Stimulated activated CD8-positive, alpha-beta memory T cell treated with anti-CD3 and anti-CD28 coated beads, Interleukin-15, amount 100 ng/mL, for 48 hours (primary cell): ENCODE results near the gene RGS16.

Experiments
- DNase-seq, 2 donors: peaks; one replicate each; pipeline ENCODE4 v3.0.0-alpha.2; 2020; ENCODE audit warnings: low read depth in 2 of 2

Gene RGS16

DNA sequence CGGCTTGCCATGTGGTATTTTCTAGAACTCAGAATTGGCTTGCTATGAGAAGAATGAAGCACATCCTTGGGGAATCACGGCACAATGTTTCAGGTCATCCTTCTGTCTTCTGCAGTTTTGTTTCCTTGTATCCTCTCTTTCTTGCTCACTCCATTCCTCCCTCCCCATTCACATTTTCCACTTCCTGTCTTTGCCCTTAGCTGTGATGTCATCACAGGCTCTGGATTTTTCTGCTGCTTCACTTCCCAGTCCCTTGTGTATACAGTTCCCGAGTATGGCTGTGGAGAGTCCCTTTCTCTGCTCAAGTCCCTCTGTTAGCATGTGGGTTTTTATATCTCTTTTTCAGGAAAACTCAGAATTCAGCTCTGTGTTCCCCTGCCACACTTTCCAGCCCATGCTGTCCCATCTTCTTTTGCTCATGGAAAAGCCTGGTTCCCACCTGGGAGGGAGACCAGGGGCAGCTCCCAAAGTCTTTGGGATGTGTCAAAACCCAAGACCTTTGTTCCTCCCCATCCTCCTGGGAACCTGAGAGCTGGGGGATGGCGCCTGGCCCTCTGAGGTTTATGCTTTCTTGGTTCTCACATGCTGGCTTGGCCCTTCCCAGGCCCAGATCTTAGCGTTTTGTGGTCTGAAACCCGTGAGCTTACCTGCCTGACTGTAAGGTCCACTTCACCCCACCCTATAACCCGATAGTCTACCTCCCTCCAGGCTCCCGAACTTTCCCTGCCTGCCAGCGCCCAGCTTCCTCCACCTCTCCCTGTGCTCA lies 4.8 kb upstream of the RGS16 start:
- DNase-seq, result no peak

DNA sequence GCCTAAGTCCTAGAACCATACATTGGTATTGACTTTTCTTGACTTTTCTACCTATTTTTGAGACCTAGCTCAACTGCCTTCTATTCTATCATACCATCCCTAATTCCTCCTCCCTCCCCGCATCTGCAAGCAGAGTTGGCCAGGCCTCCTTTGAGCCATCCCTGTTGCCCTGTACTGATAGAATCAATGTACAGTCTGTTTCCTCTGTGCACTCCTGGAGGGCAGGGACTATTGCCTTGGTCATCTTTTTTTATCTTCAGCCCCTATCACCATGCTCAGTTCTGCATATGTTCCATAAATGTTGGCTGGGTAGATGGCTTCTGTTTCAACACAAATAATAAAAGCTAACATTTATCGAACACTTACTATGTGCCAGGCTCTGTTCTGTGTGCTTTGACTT lies 4.0 kb upstream of the RGS16 start:
- DNase-seq, result no peak

DNA sequence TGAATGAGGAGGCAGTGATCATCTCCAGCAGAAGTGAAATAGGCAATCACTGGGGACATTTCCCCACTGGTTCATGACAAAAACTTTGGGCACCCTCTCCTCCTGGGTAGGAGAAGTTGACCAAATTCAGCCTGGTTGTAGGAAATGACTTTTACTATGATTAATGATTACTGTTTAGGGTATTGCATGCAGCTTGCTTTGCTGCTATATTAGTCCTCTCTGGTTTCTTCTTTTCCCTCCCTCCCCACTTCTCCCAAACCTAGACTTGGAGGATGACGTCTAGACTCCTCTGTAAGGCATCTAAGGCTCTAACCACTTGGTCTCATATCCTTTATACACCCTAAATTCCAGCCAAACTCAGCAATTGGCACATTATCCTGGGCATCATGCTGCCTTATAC lies 3.4 kb upstream of the RGS16 start:
- DNase-seq, result no peak

DNA sequence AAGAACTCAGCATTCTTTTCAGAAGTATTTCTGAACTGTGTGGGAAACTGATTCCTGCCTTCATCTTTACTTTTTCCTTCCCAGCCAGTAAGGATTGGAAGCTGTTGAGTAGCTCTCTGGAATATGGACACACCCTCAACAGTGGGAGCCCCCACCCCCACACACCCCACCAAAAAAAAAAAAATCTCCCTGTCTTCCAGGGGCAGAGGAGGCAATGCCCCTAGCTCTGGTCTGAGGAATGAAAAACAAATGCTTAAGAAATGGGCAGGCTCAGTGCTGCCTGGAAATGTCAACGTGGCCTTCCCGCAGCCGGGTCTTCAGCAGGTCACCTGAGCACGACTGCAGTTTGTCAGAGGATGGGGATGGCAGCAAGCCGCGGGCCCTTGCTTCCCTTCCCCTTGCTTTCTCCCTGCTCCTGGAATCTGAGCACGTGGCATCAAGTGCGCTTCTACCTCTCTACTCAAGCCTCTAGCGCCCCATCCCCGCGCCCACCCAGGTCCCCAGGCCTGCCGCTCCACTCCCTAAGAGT lies 479 bp downstream of the RGS16 start:
- DNase-seq, result no peak

DNA sequence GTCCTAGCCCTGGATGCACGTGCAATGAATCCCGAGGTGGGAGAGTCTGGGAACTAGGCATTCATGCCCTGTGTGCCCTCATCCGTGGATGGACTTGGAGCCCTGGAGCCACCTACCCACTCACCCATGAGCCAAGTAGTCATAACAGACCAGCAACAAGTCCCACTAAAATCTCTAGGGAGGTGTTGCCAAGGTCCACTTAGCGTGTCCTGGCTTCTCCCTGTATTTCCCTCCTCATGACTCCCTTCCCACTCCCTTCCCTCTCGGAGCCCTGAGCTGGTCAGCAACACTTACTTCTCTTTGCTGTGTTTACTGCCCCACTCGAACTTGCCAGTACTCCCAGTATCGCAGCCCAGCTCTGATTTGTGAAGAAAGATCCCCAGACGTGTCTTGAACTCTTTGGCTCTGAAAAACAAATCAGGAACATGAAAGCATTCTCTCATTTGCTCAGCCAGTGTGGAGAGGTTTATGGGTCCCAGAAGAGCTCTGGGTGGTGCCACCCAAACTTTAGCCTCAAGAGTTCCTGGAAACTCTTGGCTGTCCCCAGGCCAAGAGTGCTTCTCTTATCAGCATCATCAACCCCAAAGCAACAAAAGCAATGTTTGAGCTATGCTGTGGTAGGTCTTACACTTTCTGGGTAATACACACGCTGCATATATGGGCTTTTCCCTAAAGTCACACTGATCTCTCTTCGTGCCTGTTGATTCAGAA lies 1.1 kb downstream of the RGS16 start:
- no peak for DNase-seq

DNA sequence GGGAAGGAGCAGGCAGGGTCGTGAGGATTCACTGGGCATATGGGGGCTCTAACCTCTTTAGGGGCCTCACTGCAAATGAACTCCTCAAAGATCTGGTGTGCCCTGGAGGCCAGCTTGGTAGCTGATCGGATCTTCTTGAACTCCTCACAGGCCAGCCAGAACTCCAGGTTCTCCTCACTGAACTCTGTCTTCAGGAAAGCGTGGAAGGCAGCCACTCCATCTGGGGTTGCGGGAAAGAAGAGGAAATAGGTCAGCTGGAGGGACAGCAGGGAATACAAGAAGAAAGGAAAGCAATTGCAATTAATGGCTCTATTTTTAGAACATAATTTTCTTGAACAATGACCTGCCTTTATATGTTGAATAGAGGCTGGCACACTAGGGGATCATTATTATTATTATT lies 2.3 kb downstream of the RGS16 start:
- no peak for DNase-seq

DNA sequence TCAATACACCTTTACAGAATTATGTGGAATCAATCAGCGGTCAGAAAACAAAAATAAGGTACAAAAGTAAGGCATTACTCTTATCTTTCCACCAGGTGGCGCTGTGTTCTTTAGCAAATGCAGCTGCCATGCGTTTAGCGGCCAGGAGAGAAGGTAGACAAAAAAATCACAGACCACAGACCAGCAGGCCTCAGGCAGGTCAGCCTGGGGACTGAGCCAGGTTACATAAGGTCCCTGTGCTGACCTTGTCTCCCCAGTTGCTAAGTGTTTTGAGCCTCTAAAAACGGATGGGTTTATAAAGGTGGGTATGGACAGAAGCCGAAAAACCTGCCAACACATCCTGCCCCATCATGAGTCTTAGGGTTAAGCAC lies 2.8 kb downstream of the RGS16 start:
- peak; percentile 30 to 46 for DNase-seq

DNA sequence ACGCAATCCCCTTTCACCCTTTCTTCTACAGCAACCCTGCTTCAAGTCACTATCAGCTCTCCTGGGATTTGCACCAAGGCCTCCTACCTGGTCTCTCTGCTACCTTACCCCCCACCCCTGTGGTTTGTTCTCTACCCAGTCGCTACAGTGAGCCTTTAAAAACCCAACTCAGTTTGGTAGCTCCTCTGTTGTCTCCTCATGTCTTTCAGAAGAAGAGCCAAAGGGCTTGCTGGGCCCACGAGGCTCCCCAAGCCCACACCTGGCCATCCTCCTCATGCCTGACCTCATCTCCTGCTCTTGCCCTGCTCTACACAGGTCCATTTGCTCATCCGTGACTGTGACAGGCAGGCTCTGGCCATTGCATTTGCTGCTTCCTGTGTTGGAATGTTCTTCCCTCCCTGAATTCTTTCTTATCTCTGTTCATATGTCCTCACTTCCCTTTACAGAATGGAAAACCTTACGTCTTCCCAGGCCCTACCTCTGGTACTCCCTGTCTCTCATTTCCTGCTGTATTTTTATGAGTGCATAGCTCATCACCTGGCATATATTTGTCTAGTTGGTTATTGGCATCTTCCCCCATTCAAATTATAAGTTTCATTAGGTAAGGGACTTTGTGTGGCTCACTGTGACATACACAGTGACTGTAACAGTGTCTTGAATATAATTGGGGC lies 3.3 kb downstream of the RGS16 start:
- DNase-seq, result no peak

DNA sequence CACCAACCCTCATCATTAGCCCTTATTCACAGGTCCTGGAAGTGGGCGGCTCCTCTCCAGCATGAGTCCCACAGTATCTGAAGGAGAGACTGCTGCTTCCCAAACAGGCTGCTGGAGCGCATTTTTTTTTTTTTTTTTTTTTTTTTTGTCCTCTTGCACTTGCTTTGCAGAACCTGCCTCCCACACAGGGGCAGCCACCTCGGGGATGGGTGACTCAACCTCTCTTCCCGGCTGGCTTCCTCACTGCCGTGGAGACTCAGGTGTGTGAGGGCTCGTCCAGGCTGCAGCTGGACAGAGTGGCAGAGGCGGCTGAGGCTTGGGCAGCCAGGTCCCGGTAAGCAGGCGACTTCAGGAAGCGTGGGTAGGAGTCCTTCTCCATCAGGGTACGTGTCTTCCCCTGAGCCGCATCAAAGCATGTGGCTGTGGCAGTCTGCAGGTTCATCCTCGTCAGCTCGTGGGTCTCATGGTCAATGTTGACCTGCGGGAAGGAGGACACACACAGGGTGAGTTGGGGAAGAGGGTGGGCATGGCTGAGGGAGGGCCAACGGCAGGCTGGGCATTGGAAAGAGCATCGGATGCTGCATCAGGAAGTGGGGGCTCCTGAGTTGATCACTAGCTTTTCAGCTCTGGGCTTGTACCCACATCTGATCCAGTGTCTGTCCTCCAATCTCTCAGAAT lies 4.0 kb downstream of the RGS16 start:
- DNase-seq, result no peak

DNA sequence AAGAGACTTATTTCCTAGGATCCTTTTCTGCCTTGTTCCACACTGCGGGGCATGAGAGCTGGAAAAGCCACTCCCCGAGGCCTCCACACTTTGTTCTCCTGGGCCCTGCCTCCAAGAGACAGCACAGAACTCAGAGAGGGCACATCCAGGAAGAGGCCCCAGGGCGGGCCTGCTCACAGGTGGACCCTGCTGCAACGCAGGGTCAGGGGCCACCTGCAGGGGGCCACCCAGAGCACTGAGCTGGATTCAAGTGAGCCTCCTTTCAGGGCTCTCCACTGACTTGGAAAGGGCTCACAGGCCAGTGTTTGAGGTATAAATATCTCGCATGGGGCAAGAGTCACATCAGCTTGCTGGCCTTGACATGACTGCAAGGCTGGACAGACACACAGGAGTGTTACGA lies 4.8 kb downstream of the RGS16 start:
- DNase-seq, result no peak

DNA sequence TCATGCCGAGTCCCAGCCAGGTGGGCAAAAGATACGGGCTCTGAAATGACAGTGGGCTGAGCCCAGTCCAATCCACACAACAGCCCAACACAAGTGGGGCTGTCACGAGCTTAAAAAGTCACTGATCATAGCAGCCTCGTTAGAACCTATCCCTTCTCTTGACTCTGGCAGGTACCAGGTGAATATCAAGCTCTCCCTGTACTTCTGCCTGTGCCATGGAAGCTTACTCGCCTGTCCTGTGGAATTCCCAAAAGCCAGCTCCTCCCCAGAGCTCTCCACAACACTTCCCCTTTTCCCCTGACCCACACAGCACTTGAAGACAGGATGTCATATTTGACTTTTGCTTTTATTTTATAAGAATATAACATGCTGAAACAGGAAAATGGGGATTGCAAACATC lies 5.9 kb downstream of the RGS16 start:
- DNase-seq, result no peak

DNA sequence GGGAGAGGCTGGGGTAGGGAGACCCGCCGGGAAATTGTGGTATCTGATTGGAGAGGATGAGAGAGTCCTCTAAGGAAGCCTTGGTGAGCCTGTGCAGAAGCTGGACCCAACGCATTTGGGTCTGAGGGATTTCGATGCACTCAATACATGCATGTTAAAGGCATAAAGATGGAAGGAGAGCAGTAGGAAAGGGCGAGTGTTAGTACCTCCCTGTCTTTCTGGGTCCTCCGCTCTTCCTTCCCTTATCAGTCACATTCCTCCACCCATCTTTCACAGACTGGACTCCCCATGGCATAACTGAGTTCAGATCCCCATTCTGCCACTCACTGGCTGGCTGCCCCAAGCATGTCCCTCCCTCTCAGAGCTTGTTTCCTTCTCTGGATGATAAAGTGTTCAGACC lies 7.3 kb downstream of the RGS16 start:
- DNase-seq, result no peak

DNA sequence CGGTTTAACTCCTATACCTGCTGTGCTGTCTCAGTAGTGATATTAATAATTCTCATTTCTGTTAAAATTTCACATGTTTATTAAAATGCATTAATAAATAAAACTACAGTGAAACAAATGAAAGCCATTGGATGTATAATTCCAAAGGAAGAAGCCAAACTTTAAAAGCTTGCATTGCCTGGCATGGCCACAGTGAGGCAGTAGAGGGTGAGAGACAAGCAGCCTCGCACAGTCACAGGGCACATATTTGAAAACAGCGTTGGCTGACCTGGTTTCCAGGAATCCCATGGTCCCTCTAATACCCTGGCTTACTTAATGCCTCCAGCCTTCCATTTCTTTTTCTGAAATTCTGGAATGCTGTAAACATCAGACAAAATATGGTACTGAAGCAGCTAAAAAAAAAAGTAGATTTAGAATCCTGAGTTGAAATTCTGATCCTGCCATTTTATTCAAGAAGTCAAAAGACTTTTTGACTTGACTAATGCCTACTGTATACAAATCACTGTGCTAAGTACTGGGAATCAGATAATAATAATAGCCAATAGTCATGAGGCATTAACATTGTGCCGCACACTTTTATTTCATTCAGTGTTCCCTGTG lies 8.4 kb downstream of the RGS16 start:
- DNase-seq, result peak in 1 of 2 donors; percentile 34

DNA sequence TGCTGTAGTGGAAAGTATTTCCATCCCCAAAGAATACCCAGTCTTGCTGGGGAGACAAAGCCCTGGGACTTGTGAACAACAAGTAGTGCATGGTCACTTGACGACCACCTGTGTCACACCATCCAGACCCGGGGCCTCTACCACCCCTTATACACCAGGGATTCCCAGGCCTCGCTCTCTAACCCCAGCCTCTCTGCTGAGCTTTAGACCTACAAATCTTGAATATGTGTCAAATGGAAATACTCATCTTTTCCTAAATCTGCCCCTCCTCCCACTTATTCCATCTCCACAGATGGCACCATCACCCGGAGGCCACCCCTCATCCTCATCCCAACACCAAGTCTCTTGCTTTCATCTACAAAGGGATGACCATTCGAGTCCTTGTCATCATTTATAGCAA lies 14.3 kb downstream of the RGS16 start:
- no peak for DNase-seq

DNA sequence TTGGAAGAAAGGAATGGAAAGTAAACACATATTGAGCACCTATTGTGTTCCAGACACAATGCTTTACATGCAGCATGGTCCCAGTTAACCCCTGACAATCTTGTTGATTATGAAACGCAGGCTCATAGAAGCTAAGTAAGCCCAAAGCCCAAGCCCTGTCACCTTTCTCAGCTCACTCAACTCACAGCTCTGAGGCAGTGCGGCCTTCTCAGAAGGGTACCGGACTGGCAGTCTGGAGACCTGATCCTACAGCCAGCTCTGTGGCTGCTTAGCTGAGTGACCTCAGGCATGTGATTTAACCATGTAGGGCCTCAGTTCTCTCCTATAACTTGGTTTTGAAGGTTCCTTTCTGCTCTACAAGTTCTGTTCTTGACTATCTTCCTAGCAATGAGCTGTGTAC lies 14.7 kb downstream of the RGS16 start:
- no peak for DNase-seq

DNA sequence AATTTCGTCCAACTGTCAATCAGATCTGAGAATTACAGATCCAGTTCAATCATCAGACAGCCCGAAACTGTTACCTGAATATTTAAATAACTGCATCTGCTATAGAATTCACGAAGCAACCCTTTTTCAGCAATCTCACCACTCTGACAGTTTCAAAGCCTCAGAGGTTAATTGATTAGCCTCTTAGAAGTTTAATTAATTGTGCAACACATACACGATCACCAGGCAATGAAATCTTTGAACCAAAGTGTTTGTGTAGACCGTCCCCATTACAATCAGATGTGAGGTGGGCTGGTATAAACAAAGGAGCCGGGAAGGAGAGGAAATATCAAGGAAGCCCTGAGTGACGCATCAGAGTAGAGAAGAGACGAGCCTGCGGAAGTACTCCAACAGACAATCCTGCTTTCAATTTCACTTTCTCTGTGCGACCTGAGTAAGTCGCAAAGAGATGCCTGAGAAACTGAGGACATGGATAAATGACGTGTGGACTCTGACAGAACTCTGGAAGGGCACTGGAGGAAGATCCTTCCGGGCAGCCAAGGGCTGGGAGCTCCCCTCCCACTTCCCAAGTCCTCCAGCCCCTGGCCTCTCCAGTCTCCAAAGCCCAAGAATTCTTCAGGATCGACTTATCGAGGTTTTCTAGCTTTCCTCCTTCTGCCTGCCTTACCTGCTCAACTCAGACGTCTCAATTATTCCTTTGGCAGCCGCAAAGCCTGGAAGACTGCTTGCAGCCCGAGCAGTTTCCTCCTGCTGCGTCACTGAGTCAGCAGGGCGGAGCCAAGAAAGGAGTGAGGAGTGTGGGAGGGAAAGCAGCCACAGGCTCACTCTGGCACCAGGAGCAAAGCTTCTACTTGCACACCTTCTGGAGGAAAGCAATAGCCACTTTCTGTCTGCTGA lies 15.4 kb downstream of the RGS16 start, which contains the start of gene RNASEL:
Gene RNASEL (minus strand): TSS at position 757 of the 897 bp plus-strand sequence. CDS start 2,450 bp downstream, outside the sequence.
- peak in 1 of 2 donors; percentile 46 for DNase-seq

DNA sequence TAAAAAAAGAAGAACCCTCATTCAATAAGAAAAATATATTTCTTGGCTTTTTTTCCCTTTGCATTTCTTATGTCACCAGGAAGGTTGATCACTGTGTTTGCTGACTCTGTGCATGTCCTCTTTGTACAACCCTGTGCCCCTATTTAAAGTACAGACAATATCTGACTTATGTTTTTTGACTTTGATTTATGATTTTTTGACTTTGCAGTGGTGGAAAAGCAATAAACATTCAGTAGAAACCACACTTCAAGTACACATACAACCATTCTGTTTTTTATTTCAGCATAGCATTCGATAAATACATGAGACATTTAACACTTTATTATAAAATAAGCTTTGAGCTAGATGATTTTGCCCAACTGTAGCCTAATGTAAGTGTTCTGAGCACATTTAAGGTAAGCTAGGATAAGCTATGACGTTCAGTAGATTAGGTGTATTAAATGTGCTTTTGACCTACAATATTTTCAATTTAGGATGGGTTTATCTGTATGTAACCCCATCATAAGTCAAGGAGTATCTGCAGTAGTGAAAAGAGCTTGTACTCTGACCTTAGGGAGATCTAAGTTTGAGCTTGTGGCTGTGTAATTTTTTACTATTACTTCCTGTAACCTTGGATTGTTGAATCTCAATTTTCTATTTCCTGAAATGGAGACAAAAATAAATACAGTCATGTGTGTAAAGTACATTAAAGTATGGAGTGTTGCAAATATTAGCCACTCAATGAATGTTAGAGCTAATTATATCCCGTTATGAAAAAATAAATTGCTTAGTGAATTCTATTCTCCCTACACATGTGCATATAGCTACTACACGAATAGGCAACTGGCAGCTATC lies 16.3 kb downstream of the RGS16 start:
- no peak for DNase-seq

DNA sequence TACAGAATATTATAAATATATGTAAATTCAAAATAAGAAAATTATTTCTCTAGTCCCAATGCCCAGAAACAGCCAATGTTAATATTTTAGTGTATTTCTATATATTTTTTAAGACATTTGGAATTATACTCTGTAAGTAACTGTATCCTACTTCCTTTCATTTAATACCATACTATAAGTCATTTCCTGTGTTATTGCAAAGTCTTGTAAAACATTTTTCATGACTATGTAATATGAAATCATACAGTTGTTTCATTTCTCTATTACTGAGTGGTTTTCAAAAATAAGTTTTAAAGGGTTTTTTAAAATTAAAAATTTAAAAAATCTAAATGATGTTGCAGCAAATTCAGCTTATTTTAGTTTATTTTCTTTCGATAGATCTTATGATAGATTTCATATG lies 17.1 kb downstream of the RGS16 start:
- no peak for DNase-seq

DNA sequence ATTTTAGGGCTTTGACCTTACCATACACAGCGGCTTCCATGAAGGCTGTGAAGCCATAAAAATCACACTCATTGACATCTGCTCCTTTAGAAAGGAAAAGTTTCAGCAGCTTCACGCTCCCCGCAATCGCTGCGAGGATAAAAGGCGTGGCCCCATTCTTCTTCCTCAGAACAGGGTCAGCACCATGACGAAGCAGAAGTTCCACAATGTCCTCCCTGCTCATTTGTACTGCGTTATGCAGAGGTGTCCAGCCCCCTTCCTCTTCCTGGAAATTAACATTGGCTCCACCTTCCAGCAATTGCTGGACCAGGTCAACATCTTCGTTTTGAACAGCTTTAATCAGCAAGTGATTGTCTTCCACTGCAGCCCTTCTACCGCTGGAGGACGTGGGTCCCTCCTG lies 17.8 kb downstream of the RGS16 start:
- DNase-seq, result no peak

DNA sequence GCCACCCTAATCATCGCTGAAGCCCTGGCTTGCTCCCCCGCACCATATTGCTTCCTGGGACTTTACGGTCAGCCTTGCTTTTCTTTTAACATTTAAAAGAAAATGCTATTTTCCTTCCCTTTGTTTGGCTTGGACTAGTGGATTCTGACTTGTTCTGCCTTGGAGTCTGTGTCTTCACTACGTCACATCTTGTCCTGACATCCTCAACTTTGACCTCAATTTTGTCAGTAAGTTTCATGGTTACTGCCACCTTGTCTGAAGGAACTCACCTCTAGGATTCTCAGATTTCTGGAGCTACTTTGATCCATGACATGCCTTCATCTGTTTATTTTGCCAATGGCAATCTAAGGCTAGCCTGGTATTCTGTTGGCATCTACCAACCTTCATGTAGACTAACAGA lies 19.4 kb downstream of the RGS16 start:
- DNase-seq, result no peak
